Measurements from ENCODE around the gene SUCLG1. TPM values are rescaled to one million over a fixed set of nuclear protein-coding genes. Genes with fewer than 3 reads are reported as not detected.

SUCLG1 gene
- 64.3 and 75.8 TPM in 2 replicates for total RNA-seq

GRCh38 chr2:84459018-84459943 lies at the start of gene SUCLG1:
Gene SUCLG1 (minus strand): TSS chr2:84459280. CDS start chr2:84459269, 11 bp downstream.

Other genes with a start within 250 kb of the SUCLG1 start
- under 0.01 and 0.04 TPM in 2 replicates for gene DNAH6, start 57.2 kb upstream of the SUCLG1 start, total RNA-seq